GM23338 (cell line): ENCODE data around the gene RNF187. TPM values are rescaled to one million over a fixed set of nuclear protein-coding genes. Genes with fewer than 3 reads are reported as not detected.

Experiments
- ATAC-seq: fragments of 200-7000 bp; cut with Tn5 transposase; 3 replicates; pipeline ENCODE4 v1.9.1; 2020
- DNase-seq: peaks from one replicate; pipeline ENCODE4 v3.0.0-alpha.2; 2015; ENCODE audit warnings: low spot score
- H2AFZ ChIP-seq: fragments of 200-600 bp; sonication (generic); 2 replicates; pipeline ENCODE4 v1.8.0; 2016; ENCODE audit warnings: antibody characterized with exemption, mild to moderate bottlenecking, moderate library complexity
- H3F3A ChIP-seq: fragments of 200-600 bp; sonication (generic); replicated peaks from 2 replicates; pipeline ENCODE4 v1.8.0; 2017; ENCODE audit warnings: antibody characterized with exemption, mixed run types, low read depth
- H3K27ac ChIP-seq: fragments of 200-600 bp; sonication (generic); 2 replicates; pipeline ENCODE4 v1.6.1; 2016; ENCODE audit warnings: low read depth
- H3K27me3 ChIP-seq: fragments of 200-600 bp; sonication (generic); 2 replicates; pipeline ENCODE4 v1.8.0; 2016; ENCODE audit warnings: mild to moderate bottlenecking, mixed run types, moderate library complexity; ENCODE audit not compliant: insufficient read depth
- H3K36me3 ChIP-seq: fragments of 200-600 bp; sonication (generic); 2 replicates; pipeline ENCODE4 v1.8.0; 2016; ENCODE audit warnings: mild to moderate bottlenecking; ENCODE audit not compliant: insufficient read depth
- H3K4me1 ChIP-seq: fragments of 200-600 bp; sonication (generic); 2 replicates; pipeline ENCODE4 v1.8.0; 2016; ENCODE audit warnings: mild to moderate bottlenecking, moderate library complexity; ENCODE audit not compliant: insufficient read depth
- H3K4me2 ChIP-seq: fragments of 200-600 bp; sonication (generic); 2 replicates; pipeline ENCODE4 v1.7.1; 2017; ENCODE audit warnings: mixed run types
- H3K4me3 ChIP-seq: fragments of 200-600 bp; sonication (generic); 2 replicates; pipeline ENCODE4 v1.6.1; 2016; ENCODE audit warnings: mixed run types
- H3K79me2 ChIP-seq: fragments of 200-600 bp; sonication (generic); replicated peaks from 2 replicates; pipeline ENCODE4 v1.8.0; 2017; ENCODE audit warnings: mild to moderate bottlenecking; ENCODE audit not compliant: insufficient read depth
- H3K9me2 ChIP-seq: fragments of 200-600 bp; sonication (generic); 2 replicates; pipeline ENCODE4 v1.8.0; 2017; ENCODE audit not compliant: insufficient read depth
- H4K20me1 ChIP-seq: fragments of 200-600 bp; sonication (generic); replicated peaks from 2 replicates; pipeline ENCODE4 v1.8.0; 2017; ENCODE audit warnings: mild to moderate bottlenecking; ENCODE audit not compliant: insufficient read depth
- H3K27ac Mint-ChIP-seq: 2 replicates; pipeline ENCODE4 v1.8.0; 2020; ENCODE audit warnings: inconsistent platforms, mild to moderate bottlenecking, moderate library complexity, mixed read lengths
- H3K27me3 Mint-ChIP-seq: 3 replicates; pipeline ENCODE4 v1.8.0; 2022; ENCODE audit warnings: low read depth, mild to moderate bottlenecking, moderate library complexity, mixed read lengths, inconsistent platforms; ENCODE audit not compliant: insufficient read depth, poor library complexity
- H3K36me3 Mint-ChIP-seq: 3 replicates; pipeline ENCODE4 v1.8.0; 2021; ENCODE audit warnings: low read depth, mild to moderate bottlenecking, inconsistent platforms, moderate library complexity, mixed read lengths
- H3K4me1 Mint-ChIP-seq: 3 replicates; pipeline ENCODE4 v1.8.0; 2020; ENCODE audit warnings: mild to moderate bottlenecking, inconsistent platforms, mixed read lengths
- H3K4me3 Mint-ChIP-seq: 3 replicates; pipeline ENCODE4 v1.8.0; 2021; ENCODE audit warnings: moderate library complexity, mild to moderate bottlenecking, inconsistent platforms, mixed read lengths
- H3K9me3 Mint-ChIP-seq: 3 replicates; pipeline ENCODE4 v1.8.0; 2020; ENCODE audit warnings: moderate library complexity, mild to moderate bottlenecking, inconsistent platforms, mixed read lengths
- CREB1 ChIP-seq: fragments of 250-450 bp; sonication (Bioruptor Pico); IDR thresholded peaks from 2 replicates; pipeline ENCODE4 v1.5.0; 2020; ENCODE audit warnings: low read depth, mild to moderate bottlenecking, moderate library complexity
- EZH2 ChIP-seq: fragments of 200-600 bp; sonication (generic); IDR thresholded peaks from one replicate; pipeline ENCODE4 v1.8.0; 2017; ENCODE audit warnings: antibody characterized with exemption, mild to moderate bottlenecking, low read depth; ENCODE audit not compliant: unreplicated experiment
- JUNB ChIP-seq: IDR thresholded peaks from one replicate; pipeline ENCODE4 v1.6.1; 2016; ENCODE audit warnings: antibody characterized with exemption; ENCODE audit not compliant: unreplicated experiment
- NANOG ChIP-seq: IDR thresholded peaks from 2 replicates; pipeline ENCODE4 v1.6.1; 2016; ENCODE audit warnings: antibody characterized with exemption, borderline replicate concordance
- STAT1 ChIP-seq: IDR thresholded peaks from one replicate; pipeline ENCODE4 v1.6.1; 2016; ENCODE audit warnings: antibody characterized with exemption; ENCODE audit not compliant: unreplicated experiment
- polyA plus RNA-seq: library from polyadenylated mRNA; unstranded; fragments of >200 nt; fragmentation: Nextera tagmentation; extraction: Ambion mirVana; gene quantifications from 2 replicates; pipeline ENCODE4 v1.2.1, GENCODE V29; 2016
- total RNA-seq: library from RNA; depleted of rRNA; stranded (reverse); fragments of >200 nt; shearing (Covaris generic); gene quantifications from 2 replicates; pipeline ENCODE4 v1.2.3, GENCODE V29; 2014
- TF ChIP-seq, protein P1 (sequence below): fragments of 250-450 bp; sonication (Bioruptor Pico); IDR thresholded peaks from 2 replicates; pipeline ENCODE4 v1.5.0; 2020; ENCODE audit warnings: mild to moderate bottlenecking, moderate library complexity
- TF ChIP-seq, protein P2 (sequence below): IDR thresholded peaks from one replicate; pipeline ENCODE4 v1.6.1; 2018; ENCODE audit warnings: antibody characterized with exemption; ENCODE audit not compliant: unreplicated experiment
- TF ChIP-seq, protein P3 (sequence below): IDR thresholded peaks from 2 replicates; pipeline ENCODE4 v1.6.1; 2016; ENCODE audit warnings: antibody characterized with exemption
- TF ChIP-seq, protein P4 (sequence below), 2 experiments: fragments of 200-600 bp in 1 of 2; sonication (generic) in 1 of 2; conservative IDR thresholded peaks; 2 replicates each; pipeline versions ENCODE4 v1.5.1 to v1.6.1; 2016 to 2017; ENCODE audit warnings: antibody characterized with exemption in 2 of 2, low read depth in 2 of 2, mild to moderate bottlenecking in 2 of 2, moderate library complexity in 1 of 2

Gene RNF187
- total and polyA plus RNA-seq, 2 experiments from 2014 or later, result 24.8 to 55.3 TPM

DNA sequence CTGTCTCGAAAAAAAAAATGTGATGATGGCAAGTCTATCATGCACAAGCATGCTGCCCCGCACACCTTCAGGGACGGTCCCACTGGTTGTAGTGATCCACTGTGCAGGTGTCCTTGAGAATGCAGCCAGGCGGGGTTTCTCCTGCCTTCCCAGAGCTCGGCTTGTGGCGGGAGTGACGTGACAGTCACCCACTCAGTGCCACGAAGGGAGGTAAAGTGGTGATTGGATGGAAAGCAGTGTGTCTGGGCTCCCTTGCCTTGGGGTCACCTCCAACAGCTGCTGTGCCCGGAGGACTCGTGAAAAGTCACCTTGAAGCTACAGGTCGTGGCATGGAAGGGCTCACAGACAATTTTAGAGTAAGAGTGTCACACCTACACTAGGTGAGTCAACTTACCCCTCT is 37.0 kb upstream of the RNF187 start (continued):
- TF ChIP-seq, protein P1, sequence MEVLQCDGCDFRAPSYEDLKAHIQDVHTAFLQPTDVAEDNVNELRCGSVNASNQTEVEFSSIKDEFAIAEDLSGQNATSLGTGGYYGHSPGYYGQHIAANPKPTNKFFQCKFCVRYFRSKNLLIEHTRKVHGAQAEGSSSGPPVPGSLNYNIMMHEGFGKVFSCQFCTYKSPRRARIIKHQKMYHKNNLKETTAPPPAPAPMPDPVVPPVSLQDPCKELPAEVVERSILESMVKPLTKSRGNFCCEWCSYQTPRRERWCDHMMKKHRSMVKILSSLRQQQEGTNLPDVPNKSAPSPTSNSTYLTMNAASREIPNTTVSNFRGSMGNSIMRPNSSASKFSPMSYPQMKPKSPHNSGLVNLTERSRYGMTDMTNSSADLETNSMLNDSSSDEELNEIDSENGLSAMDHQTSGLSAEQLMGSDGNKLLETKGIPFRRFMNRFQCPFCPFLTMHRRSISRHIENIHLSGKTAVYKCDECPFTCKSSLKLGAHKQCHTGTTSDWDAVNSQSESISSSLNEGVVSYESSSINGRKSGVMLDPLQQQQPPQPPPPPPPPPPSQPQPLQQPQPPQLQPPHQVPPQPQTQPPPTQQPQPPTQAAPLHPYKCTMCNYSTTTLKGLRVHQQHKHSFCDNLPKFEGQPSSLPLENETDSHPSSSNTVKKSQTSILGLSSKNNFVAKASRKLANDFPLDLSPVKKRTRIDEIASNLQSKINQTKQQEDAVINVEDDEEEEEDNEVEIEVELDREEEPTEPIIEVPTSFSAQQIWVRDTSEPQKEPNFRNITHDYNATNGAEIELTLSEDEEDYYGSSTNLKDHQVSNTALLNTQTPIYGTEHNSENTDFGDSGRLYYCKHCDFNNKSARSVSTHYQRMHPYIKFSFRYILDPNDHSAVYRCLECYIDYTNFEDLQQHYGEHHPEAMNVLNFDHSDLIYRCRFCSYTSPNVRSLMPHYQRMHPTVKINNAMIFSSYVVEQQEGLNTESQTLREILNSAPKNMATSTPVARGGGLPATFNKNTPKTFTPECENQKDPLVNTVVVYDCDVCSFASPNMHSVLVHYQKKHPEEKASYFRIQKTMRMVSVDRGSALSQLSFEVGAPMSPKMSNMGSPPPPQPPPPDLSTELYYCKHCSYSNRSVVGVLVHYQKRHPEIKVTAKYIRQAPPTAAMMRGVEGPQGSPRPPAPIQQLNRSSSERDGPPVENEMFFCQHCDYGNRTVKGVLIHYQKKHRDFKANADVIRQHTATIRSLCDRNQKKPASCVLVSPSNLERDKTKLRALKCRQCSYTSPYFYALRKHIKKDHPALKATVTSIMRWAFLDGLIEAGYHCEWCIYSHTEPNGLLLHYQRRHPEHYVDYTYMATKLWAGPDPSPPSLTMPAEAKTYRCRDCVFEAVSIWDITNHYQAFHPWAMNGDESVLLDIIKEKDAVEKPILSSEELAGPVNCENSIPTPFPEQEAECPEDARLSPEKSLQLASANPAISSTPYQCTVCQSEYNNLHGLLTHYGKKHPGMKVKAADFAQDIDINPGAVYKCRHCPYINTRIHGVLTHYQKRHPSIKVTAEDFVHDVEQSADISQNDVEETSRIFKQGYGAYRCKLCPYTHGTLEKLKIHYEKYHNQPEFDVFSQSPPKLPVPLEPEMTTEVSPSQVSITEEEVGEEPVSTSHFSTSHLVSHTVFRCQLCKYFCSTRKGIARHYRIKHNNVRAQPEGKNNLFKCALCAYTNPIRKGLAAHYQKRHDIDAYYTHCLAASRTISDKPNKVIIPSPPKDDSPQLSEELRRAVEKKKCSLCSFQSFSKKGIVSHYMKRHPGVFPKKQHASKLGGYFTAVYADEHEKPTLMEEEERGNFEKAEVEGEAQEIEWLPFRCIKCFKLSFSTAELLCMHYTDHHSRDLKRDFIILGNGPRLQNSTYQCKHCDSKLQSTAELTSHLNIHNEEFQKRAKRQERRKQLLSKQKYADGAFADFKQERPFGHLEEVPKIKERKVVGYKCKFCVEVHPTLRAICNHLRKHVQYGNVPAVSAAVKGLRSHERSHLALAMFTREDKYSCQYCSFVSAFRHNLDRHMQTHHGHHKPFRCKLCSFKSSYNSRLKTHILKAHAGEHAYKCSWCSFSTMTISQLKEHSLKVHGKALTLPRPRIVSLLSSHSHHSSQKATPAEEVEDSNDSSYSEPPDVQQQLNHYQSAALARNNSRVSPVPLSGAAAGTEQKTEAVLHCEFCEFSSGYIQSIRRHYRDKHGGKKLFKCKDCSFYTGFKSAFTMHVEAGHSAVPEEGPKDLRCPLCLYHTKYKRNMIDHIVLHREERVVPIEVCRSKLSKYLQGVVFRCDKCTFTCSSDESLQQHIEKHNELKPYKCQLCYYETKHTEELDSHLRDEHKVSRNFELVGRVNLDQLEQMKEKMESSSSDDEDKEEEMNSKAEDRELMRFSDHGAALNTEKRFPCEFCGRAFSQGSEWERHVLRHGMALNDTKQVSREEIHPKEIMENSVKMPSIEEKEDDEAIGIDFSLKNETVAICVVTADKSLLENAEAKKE (CRISPR knock-in tag), result no peak
- TF ChIP-seq, protein P2, sequence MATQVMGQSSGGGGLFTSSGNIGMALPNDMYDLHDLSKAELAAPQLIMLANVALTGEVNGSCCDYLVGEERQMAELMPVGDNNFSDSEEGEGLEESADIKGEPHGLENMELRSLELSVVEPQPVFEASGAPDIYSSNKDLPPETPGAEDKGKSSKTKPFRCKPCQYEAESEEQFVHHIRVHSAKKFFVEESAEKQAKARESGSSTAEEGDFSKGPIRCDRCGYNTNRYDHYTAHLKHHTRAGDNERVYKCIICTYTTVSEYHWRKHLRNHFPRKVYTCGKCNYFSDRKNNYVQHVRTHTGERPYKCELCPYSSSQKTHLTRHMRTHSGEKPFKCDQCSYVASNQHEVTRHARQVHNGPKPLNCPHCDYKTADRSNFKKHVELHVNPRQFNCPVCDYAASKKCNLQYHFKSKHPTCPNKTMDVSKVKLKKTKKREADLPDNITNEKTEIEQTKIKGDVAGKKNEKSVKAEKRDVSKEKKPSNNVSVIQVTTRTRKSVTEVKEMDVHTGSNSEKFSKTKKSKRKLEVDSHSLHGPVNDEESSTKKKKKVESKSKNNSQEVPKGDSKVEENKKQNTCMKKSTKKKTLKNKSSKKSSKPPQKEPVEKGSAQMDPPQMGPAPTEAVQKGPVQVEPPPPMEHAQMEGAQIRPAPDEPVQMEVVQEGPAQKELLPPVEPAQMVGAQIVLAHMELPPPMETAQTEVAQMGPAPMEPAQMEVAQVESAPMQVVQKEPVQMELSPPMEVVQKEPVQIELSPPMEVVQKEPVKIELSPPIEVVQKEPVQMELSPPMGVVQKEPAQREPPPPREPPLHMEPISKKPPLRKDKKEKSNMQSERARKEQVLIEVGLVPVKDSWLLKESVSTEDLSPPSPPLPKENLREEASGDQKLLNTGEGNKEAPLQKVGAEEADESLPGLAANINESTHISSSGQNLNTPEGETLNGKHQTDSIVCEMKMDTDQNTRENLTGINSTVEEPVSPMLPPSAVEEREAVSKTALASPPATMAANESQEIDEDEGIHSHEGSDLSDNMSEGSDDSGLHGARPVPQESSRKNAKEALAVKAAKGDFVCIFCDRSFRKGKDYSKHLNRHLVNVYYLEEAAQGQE, result no peak
- TF ChIP-seq STAT1, result no peak

DNA sequence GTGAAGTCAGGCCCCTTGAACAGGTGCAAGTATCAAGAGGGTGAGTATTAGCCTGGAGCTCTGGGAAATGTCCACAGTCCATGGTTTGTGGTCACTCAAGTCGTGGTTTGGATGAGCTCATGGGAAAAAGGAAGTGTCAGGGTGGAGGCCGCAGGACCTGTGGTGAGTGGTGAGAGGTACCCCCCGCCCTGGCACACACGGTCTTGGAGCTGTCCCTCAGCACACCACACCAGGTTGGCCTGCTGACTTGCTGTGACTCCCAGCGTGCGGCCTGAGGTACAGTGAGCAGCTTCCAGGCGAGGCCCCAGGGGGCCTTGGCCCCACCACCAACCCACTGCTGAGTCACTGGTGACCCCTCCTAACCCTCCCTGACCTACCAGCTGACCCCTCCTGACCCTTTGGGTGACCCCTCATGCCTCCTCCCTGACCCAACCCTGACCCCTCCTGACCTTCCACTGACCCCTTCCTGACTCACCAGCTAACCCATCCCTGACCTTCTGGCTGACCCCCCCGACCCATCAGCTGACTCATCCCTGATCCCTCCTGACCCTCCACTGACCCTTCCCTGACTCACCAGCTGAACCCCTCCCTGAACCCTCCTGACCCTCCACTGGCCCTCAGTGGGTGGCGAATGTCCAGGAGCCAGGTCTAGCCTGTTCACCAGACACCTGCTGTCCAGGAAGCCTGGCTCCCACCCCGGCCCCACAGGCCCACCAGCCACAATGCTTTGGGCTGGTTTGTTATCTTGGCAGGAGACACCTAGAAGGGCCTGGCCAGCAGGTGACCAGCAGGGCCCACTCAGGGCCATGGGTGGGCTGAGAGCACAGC is 34.8 kb upstream of the RNF187 start:
- Histone ChIP-seq H2AFZ (no peak overlapping the region), H3K9me2 (no peaks in the 10 kb centered on the region), H3F3A (0 out of 2 replicates have a peak, but pooled peaks cover 4% of the 10 kb centered on the region), H3K79me2 (peaks cover 19% of the 10 kb centered on the region), H3K27me3 (peaks cover 24% of the 10 kb centered on the region), H4K20me1 (peaks cover 20% of the 10 kb centered on the region), H3K4me1 (peaks cover 7% of the 10 kb centered on the region; the same call in 1 of the 2 replicates), H3K36me3 (no peaks in the 10 kb centered on the region), H3K4me3 (no peak overlapping the region), H3K27ac (no peak overlapping the region), H3K4me2 (no peak overlapping the region)
- no peak overlapping the region for H3K27ac Mint-ChIP-seq
- TF ChIP-seq JUNB (no peak), NANOG (no peak), EZH2 (no peak), STAT1 (no peak), CREB1 (CRISPR knock-in tag) (no peak)
- TF ChIP-seq, protein P3, sequence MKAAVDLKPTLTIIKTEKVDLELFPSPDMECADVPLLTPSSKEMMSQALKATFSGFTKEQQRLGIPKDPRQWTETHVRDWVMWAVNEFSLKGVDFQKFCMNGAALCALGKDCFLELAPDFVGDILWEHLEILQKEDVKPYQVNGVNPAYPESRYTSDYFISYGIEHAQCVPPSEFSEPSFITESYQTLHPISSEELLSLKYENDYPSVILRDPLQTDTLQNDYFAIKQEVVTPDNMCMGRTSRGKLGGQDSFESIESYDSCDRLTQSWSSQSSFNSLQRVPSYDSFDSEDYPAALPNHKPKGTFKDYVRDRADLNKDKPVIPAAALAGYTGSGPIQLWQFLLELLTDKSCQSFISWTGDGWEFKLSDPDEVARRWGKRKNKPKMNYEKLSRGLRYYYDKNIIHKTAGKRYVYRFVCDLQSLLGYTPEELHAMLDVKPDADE, result no peak
- TF ChIP-seq, protein P4, sequence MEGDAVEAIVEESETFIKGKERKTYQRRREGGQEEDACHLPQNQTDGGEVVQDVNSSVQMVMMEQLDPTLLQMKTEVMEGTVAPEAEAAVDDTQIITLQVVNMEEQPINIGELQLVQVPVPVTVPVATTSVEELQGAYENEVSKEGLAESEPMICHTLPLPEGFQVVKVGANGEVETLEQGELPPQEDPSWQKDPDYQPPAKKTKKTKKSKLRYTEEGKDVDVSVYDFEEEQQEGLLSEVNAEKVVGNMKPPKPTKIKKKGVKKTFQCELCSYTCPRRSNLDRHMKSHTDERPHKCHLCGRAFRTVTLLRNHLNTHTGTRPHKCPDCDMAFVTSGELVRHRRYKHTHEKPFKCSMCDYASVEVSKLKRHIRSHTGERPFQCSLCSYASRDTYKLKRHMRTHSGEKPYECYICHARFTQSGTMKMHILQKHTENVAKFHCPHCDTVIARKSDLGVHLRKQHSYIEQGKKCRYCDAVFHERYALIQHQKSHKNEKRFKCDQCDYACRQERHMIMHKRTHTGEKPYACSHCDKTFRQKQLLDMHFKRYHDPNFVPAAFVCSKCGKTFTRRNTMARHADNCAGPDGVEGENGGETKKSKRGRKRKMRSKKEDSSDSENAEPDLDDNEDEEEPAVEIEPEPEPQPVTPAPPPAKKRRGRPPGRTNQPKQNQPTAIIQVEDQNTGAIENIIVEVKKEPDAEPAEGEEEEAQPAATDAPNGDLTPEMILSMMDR (conservative IDR thresholded peaks at IDR 0.05; ENCODE audit: low read depth in 2 of 2), result no peak
- no peaks in the 10 kb centered on the region for H3K9me3 Mint-ChIP-seq
- H3K4me1 Mint-ChIP-seq, result peaks cover 10% of the 10 kb centered on the region
- no peak for DNase-seq
- H3K4me3 Mint-ChIP-seq, result no peak overlapping the region; the same call in 2 of the 3 replicates
- peaks cover 5% of the 10 kb centered on the region; the same call in 2 of the 3 replicates for H3K36me3 Mint-ChIP-seq
- H3K27me3 Mint-ChIP-seq, result peaks cover 20% of the 10 kb centered on the region
- no peak for ATAC-seq
